Neural progenitor cell (in vitro differentiated cells): ENCODE measurements around the gene POLR3G. TPM values are rescaled to one million over a fixed set of nuclear protein-coding genes. Genes with fewer than 3 reads are reported as not detected.

Source experiments
- DNase-seq: peaks from one replicate; pipeline ENCODE4 v3.0.0-alpha.2; 2016; ENCODE audit warnings: low spot score
- H2AFZ ChIP-seq: fragments of 200-600 bp; sonication (generic); replicated peaks from 2 replicates; pipeline ENCODE4 v1.6.1; 2016; ENCODE audit warnings: antibody characterized with exemption
- H3F3A ChIP-seq: fragments of 200-600 bp; sonication (generic); 2 replicates; pipeline ENCODE4 v1.6.1; 2016; ENCODE audit warnings: antibody characterized with exemption, low read depth
- H3K27ac ChIP-seq: fragments of 200-600 bp; sonication (generic); 2 replicates; pipeline ENCODE4 v1.5.1; 2016; ENCODE audit warnings: mild to moderate bottlenecking
- H3K27me3 ChIP-seq: fragments of 200-600 bp; sonication (generic); 2 replicates; pipeline ENCODE4 v1.6.1; 2016; ENCODE audit warnings: mild to moderate bottlenecking, moderate library complexity
- H3K36me3 ChIP-seq: fragments of 200-600 bp; sonication (generic); 2 replicates; pipeline ENCODE4 v1.5.1; 2016
- H3K4me1 ChIP-seq: fragments of 200-600 bp; sonication (generic); 2 replicates; pipeline ENCODE4 v1.6.1; 2016; ENCODE audit warnings: mixed run types
- H3K4me2 ChIP-seq: fragments of 200-600 bp; sonication (generic); 2 replicates; pipeline ENCODE4 v1.6.1; 2016
- H3K4me3 ChIP-seq: fragments of 200-600 bp; sonication (generic); 2 replicates; pipeline ENCODE4 v1.5.1; 2016
- H3K79me2 ChIP-seq: fragments of 200-600 bp; sonication (generic); 2 replicates; pipeline ENCODE4 v1.6.1; 2016; ENCODE audit warnings: low read depth
- H3K9ac ChIP-seq: fragments of 200-600 bp; sonication (generic); 2 replicates; pipeline ENCODE4 v1.6.1; 2016
- H3K9me3 ChIP-seq: fragments of 200-600 bp; sonication (generic); 2 replicates; pipeline ENCODE4 v1.5.1; 2016; ENCODE audit warnings: low read depth
- H4K20me1 ChIP-seq: fragments of 200-600 bp; sonication (generic); 2 replicates; pipeline ENCODE4 v1.6.1; 2016; ENCODE audit warnings: low read depth
- H3K27ac Mint-ChIP-seq: 3 replicates; pipeline ENCODE4 v1.8.0; 2021; ENCODE audit warnings: mixed read lengths
- H3K27me3 Mint-ChIP-seq: 2 replicates; pipeline ENCODE4 v1.8.0; 2022; ENCODE audit warnings: low read depth, mild to moderate bottlenecking, inconsistent platforms, moderate library complexity, mixed read lengths; ENCODE audit not compliant: insufficient read depth
- H3K36me3 Mint-ChIP-seq: 3 replicates; pipeline ENCODE4 v1.8.0; 2021; ENCODE audit warnings: mixed read lengths
- H3K4me1 Mint-ChIP-seq: 3 replicates; pipeline ENCODE4 v1.8.0; 2021; ENCODE audit warnings: mixed read lengths
- H3K4me3 Mint-ChIP-seq: 3 replicates; pipeline ENCODE4 v1.8.0; 2021; ENCODE audit warnings: mild to moderate bottlenecking, moderate library complexity, mixed read lengths
- H3K9me3 Mint-ChIP-seq: 3 replicates; pipeline ENCODE4 v1.8.0; 2020; ENCODE audit warnings: mixed read lengths
- CTCF ChIP-seq: fragments of 200-600 bp; sonication (generic); IDR thresholded peaks from 2 replicates; pipeline ENCODE4 v1.5.1; 2017; ENCODE audit warnings: antibody characterized with exemption, mild to moderate bottlenecking
- EZH2 ChIP-seq: fragments of 200-600 bp; sonication (generic); IDR thresholded peaks from 2 replicates; pipeline ENCODE4 v1.6.1; 2017; ENCODE audit warnings: antibody characterized with exemption, mild to moderate bottlenecking, moderate library complexity
- EZH2phosphoT487 ChIP-seq: fragments of 200-600 bp; sonication (generic); IDR thresholded peaks from 2 replicates; pipeline ENCODE4 v1.6.1; 2017; ENCODE audit warnings: antibody characterized with exemption
- total RNA-seq: library from RNA; depleted of rRNA; stranded (reverse); fragments of >200 nt; gene quantifications from 2 replicates; pipeline ENCODE4 v1.2.3, GENCODE V29; 2015; ENCODE audit warnings: low replicate concordance

POLR3G gene
- total RNA-seq, 1 donor from 2014 or later: 8.4 TPM

DNA sequence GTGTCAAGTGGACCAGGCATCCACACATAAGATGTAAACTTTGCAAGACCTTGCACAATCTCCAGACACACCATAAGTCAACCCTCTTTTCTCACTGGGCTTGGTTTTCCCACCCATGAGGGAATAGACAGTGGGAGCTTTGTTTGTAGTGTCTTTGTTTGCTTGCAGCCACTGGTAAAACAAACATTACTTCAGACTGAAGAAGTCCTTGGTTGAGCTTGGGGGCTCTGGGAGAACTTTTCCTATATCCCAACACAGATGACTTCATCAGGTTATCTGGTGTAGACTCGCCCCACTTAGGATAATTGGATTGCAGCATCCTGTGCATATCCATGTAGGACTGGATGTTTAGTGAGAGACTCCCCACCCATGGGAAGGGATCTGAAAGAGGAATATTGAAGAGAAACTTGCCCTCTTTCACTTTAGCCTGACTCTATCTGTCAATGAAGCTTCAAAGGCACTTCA lies 72.4 kb downstream of the POLR3G start:
- Histone ChIP-seq H3K79me2 (no peaks in the 10 kb centered on the region), H3K4me3 (no peak overlapping the region), H3F3A (no peaks in the 10 kb centered on the region), H3K9me3 (no peaks in the 10 kb centered on the region), H3K36me3 (no peaks in the 10 kb centered on the region), H2AFZ (peak overlapping the region; percentile 55), H3K4me2 (no peak overlapping the region), H3K9ac (no peak overlapping the region), H3K4me1 (peaks cover 8% of the 10 kb centered on the region), H3K27me3 (no peaks in the 10 kb centered on the region), H3K27ac (no peak overlapping the region), H4K20me1 (no peaks in the 10 kb centered on the region)
- Mint-ChIP-seq H3K9me3 (peaks cover 2% of the 10 kb centered on the region), H3K4me3 (no peak overlapping the region), H3K27me3 (peaks cover 2% of the 10 kb centered on the region), H3K36me3 (peaks cover 2% of the 10 kb centered on the region), H3K4me1 (peaks cover 38% of the 10 kb centered on the region), H3K27ac (peak overlapping the region; percentile 82)
- DNase-seq: no peak
- TF ChIP-seq EZH2phosphoT487: no peak

DNA sequence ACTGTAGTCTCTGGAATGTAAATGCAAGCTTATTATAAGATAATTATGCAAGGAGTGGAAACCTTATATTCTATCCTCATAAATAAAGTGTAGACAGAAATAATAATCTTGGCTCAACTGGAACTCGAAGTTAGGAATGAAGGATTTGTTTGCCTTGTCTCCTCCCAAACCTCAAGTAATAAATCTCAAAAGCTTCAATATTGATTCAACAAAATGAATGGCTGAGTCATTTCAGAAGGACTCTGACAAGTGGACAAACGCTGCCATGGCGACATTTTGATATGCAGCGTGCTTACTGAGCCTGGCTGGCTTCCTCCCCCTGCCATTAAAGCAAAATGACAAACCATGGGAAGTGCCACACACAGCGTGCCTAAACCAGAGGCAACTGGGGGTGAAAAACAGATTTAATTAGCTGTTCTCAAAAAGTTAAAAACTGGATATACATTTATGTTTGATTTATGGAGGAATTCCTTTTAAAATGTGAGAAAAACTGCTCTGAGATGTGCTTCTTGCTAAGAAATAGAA lies 73.5 kb downstream of the POLR3G start:
- no peak overlapping the region for H3K4me2 ChIP-seq
- H3K4me1 ChIP-seq: peaks cover 8% of the 10 kb centered on the region
- Mint-ChIP-seq H3K4me1 (peaks cover 41% of the 10 kb centered on the region), H3K27ac (peak overlapping the region; percentile 42), H3K36me3 (peaks cover 2% of the 10 kb centered on the region), H3K9me3 (no peaks in the 10 kb centered on the region), H3K4me3 (peak overlapping the region; percentile 20), H3K27me3 (peaks cover 2% of the 10 kb centered on the region)
- no peak for DNase-seq
- H3K36me3 ChIP-seq: no peaks in the 10 kb centered on the region
- no peak overlapping the region for H3K9ac ChIP-seq
- no peaks in the 10 kb centered on the region for H3K79me2 ChIP-seq
- peak overlapping the region; percentile 58 for H2AFZ ChIP-seq
- no peaks in the 10 kb centered on the region for H3K27me3 ChIP-seq
- no peak for TF ChIP-seq CTCF
- H4K20me1 ChIP-seq: no peaks in the 10 kb centered on the region
- no peaks in the 10 kb centered on the region for H3F3A ChIP-seq
- no peaks in the 10 kb centered on the region for H3K9me3 ChIP-seq
- H3K27ac ChIP-seq: no peak overlapping the region
- no peak overlapping the region for H3K4me3 ChIP-seq

DNA sequence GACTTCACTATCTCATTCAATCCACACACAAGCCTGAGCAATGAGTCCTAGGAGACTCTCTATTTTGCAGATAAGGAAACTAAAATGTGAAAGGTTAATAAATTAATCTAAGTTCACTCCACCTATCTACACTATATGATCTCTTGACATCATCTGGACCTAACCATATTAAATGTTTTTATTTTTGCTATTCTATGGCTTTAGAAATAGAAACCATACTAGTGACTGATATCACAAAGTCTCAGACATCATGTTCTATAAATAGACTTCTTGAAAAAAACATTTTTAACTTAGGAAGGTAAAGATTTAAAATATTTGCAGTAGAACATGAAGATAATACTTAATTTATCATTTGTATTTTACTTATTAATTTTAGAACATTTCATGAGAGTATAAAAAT lies 74.6 kb downstream of the POLR3G start:
- Histone ChIP-seq H3K9me3 (no peaks in the 10 kb centered on the region), H2AFZ (no peak overlapping the region), H3F3A (no peaks in the 10 kb centered on the region), H3K4me2 (no peak overlapping the region), H3K79me2 (no peaks in the 10 kb centered on the region), H3K4me1 (peaks cover 9% of the 10 kb centered on the region), H3K27ac (no peak overlapping the region), H3K9ac (no peak overlapping the region), H3K36me3 (no peaks in the 10 kb centered on the region), H3K27me3 (no peaks in the 10 kb centered on the region), H3K4me3 (no peak overlapping the region), H4K20me1 (no peaks in the 10 kb centered on the region)
- no peak overlapping the region for H3K4me3 Mint-ChIP-seq
- TF ChIP-seq EZH2 (no peak), CTCF (no peak), EZH2phosphoT487 (no peak)
- peaks cover 2% of the 10 kb centered on the region for H3K36me3 Mint-ChIP-seq
- peaks cover 47% of the 10 kb centered on the region for H3K4me1 Mint-ChIP-seq
- no peaks in the 10 kb centered on the region for H3K9me3 Mint-ChIP-seq
- peaks cover 2% of the 10 kb centered on the region for H3K27me3 Mint-ChIP-seq
- H3K27ac Mint-ChIP-seq: peak overlapping the region; percentile 89
- no peak for DNase-seq

- Histone ChIP-seq H3K4me3 (no peak overlapping the region), H3K9me3 (no peaks in the 10 kb centered on the region), H2AFZ (no peak overlapping the region), H3F3A (no peaks in the 10 kb centered on the region), H3K4me2 (no peak overlapping the region), H3K27me3 (no peaks in the 10 kb centered on the region), H3K4me1 (peaks cover 12% of the 10 kb centered on the region), H4K20me1 (no peaks in the 10 kb centered on the region), H3K36me3 (no peaks in the 10 kb centered on the region), H3K27ac (no peak overlapping the region), H3K79me2 (no peaks in the 10 kb centered on the region), H3K9ac (no peak overlapping the region)
- no peak overlapping the region for H3K27ac Mint-ChIP-seq
- H3K27me3 Mint-ChIP-seq: peaks cover 3% of the 10 kb centered on the region
- TF ChIP-seq EZH2phosphoT487 (no peak), EZH2 (no peak), CTCF (no peak)
- peaks cover 52% of the 10 kb centered on the region for H3K4me1 Mint-ChIP-seq
- DNase-seq: no peak
- peaks cover 2% of the 10 kb centered on the region for H3K36me3 Mint-ChIP-seq
- no peak overlapping the region for H3K4me3 Mint-ChIP-seq
- H3K9me3 Mint-ChIP-seq: no peaks in the 10 kb centered on the region
Measured at GRCh38 chr5:90549729-90550275, 75.1 kb downstream of the POLR3G start.
